WTC11 (cell line): ENCODE results near the gene CD82. TPM values are rescaled to one million over a fixed set of nuclear protein-coding genes. Genes with fewer than 3 reads are reported as not detected.

Source experiments
- ATAC-seq: fragments of 200-7000 bp; cut with Tn5 transposase; 2 replicates; pipeline ENCODE4 v1.10.0; 2021; ENCODE audit warnings: mild to moderate bottlenecking, moderate library complexity
- CTCF ChIA-PET: fragments of 300-600 bp; sonication (Branson Sonifier 250); formaldehyde crosslinking; loops from one replicate; lab custom pipeline; 2021; ENCODE audit warnings: antibody characterized with exemption; lab: Charles Lee
- POLR2A ChIA-PET: fragments of 350-600 bp; sonication (Branson Sonifier 250); formaldehyde crosslinking; loops from one replicate; lab custom pipeline; 2021; ENCODE audit warnings: antibody characterized with exemption; lab: Charles Lee
- DNase-seq: peaks from one replicate; pipeline ENCODE4 v3.0.0; 2021; ENCODE audit warnings: low spot score
- H3K27ac Mint-ChIP-seq: 2 replicates; pipeline ENCODE4 v1.8.0; 2021; ENCODE audit warnings: mixed read lengths
- H3K27me3 Mint-ChIP-seq: 2 replicates; pipeline ENCODE4 v1.8.0; 2021; ENCODE audit warnings: low read depth, mild to moderate bottlenecking, moderate library complexity, mixed read lengths
- H3K36me3 Mint-ChIP-seq: 2 replicates; pipeline ENCODE4 v1.8.0; 2021; ENCODE audit warnings: mixed read lengths
- H3K4me1 Mint-ChIP-seq: 2 replicates; pipeline ENCODE4 v1.8.0; 2022; ENCODE audit warnings: mixed read lengths
- H3K4me3 Mint-ChIP-seq: 2 replicates; pipeline ENCODE4 v1.8.0; 2021; ENCODE audit warnings: mild to moderate bottlenecking, moderate library complexity, mixed read lengths
- H3K9me3 Mint-ChIP-seq: 2 replicates; pipeline ENCODE4 v1.8.0; 2021; ENCODE audit warnings: mixed read lengths
- CBFB ChIP-seq: sonication (generic); formaldehyde crosslinking; IDR thresholded peaks from 2 replicates; pipeline ENCODE4 v1.8.1; 2022; ENCODE audit warnings: mild to moderate bottlenecking, low read depth, missing genetic modification reagents
- ELF4 ChIP-seq: sonication (generic); formaldehyde crosslinking; IDR thresholded peaks from 2 replicates; pipeline ENCODE4 v1.8.1; 2022; ENCODE audit warnings: low read depth, mild to moderate bottlenecking, moderate library complexity, missing genetic modification reagents
- FOXK1 ChIP-seq: sonication (generic); formaldehyde crosslinking; IDR thresholded peaks from 2 replicates; pipeline ENCODE4 v1.8.0; 2022; ENCODE audit warnings: mild to moderate bottlenecking, moderate library complexity, missing genetic modification reagents
- GRHL2 ChIP-seq: fragments of 250-450 bp; sonication (Bioruptor Pico); IDR thresholded peaks from 2 replicates; pipeline ENCODE4 v1.8.0; 2022; ENCODE audit warnings: mild to moderate bottlenecking, moderate library complexity; ENCODE audit not compliant: insufficient replicate concordance, severe bottlenecking
- HMGA2 ChIP-seq: fragments of 250-450 bp; sonication (Bioruptor Pico); IDR thresholded peaks from 2 replicates; pipeline ENCODE4 v1.4.0; 2021; ENCODE audit warnings: mild to moderate bottlenecking, moderate library complexity
- MXD4 ChIP-seq: fragments of 250-450 bp; sonication (Bioruptor Pico); IDR thresholded peaks from 2 replicates; pipeline ENCODE4 v1.8.0; 2021; ENCODE audit warnings: mild to moderate bottlenecking, moderate library complexity, borderline replicate concordance
- MYBL2 ChIP-seq: sonication (generic); formaldehyde crosslinking; IDR thresholded peaks from 2 replicates; pipeline ENCODE4 v1.8.1; 2023; ENCODE audit warnings: mild to moderate bottlenecking, moderate library complexity, missing genetic modification reagents
- NFYB ChIP-seq: sonication (generic); formaldehyde crosslinking; conservative IDR thresholded peaks from 2 replicates; pipeline ENCODE4 v1.8.0; 2022; ENCODE audit warnings: low read depth, missing genetic modification reagents
- NR1H2 ChIP-seq: sonication (generic); formaldehyde crosslinking; IDR thresholded peaks from 2 replicates; pipeline ENCODE4 v1.9.0; 2021; ENCODE audit warnings: mild to moderate bottlenecking, moderate library complexity, missing genetic modification reagents
- OVOL2 ChIP-seq: fragments of 250-450 bp; sonication (Bioruptor Pico); IDR thresholded peaks from 2 replicates; pipeline ENCODE4 v1.9.0; 2021; ENCODE audit warnings: mild to moderate bottlenecking, borderline replicate concordance
- RORB ChIP-seq: fragments of 250-450 bp; sonication (Bioruptor Pico); IDR thresholded peaks from 2 replicates; pipeline ENCODE4 v1.9.0; 2021; ENCODE audit warnings: mild to moderate bottlenecking
- TEAD1 ChIP-seq: sonication (generic); formaldehyde crosslinking; IDR thresholded peaks from 2 replicates; pipeline ENCODE4 v1.8.0; 2022; ENCODE audit warnings: mild to moderate bottlenecking, missing genetic modification reagents
- TP53 ChIP-seq: sonication (generic); formaldehyde crosslinking; IDR thresholded peaks from 2 replicates; pipeline ENCODE4 v1.8.1; 2023; ENCODE audit warnings: mild to moderate bottlenecking, missing genetic modification reagents
- ZNF138 ChIP-seq: sonication (generic); formaldehyde crosslinking; conservative IDR thresholded peaks from 2 replicates; pipeline ENCODE4 v1.8.1; 2022; ENCODE audit warnings: mild to moderate bottlenecking, moderate library complexity, missing genetic modification reagents
- ZNF263 ChIP-seq: sonication (generic); formaldehyde crosslinking; IDR thresholded peaks from 2 replicates; pipeline ENCODE4 v1.8.1; 2022; ENCODE audit warnings: low read depth, mild to moderate bottlenecking, moderate library complexity, missing genetic modification reagents
- total RNA-seq: library from RNA; stranded (reverse); gene quantifications from 3 replicates; pipeline ENCODE4 v1.2.3, GENCODE V29; 2021
- TF ChIP-seq, protein P1 (sequence below): sonication (generic); formaldehyde crosslinking; IDR thresholded peaks from 2 replicates; pipeline ENCODE4 v1.8.0; 2022; ENCODE audit warnings: missing genetic modification reagents
- TF ChIP-seq, protein P2 (sequence below): fragments of 250-450 bp; sonication (Bioruptor Pico); IDR thresholded peaks from 2 replicates; pipeline ENCODE4 v2.1.2; 2022; ENCODE audit warnings: mild to moderate bottlenecking, moderate library complexity
- TF ChIP-seq, protein P3 (sequence below): sonication (generic); formaldehyde crosslinking; IDR thresholded peaks from 2 replicates; pipeline ENCODE4 v1.8.1; 2023; ENCODE audit warnings: mild to moderate bottlenecking, missing genetic modification reagents, moderate library complexity
- TF ChIP-seq, protein P4 (sequence below): sonication (generic); formaldehyde crosslinking; conservative IDR thresholded peaks from 2 replicates; pipeline ENCODE4 v1.8.1; 2023; ENCODE audit warnings: mild to moderate bottlenecking, low read depth, missing genetic modification reagents, moderate library complexity

CD82 gene
- total RNA-seq, 1 experiment from 2014 or later = 15.5 TPM

DNA sequence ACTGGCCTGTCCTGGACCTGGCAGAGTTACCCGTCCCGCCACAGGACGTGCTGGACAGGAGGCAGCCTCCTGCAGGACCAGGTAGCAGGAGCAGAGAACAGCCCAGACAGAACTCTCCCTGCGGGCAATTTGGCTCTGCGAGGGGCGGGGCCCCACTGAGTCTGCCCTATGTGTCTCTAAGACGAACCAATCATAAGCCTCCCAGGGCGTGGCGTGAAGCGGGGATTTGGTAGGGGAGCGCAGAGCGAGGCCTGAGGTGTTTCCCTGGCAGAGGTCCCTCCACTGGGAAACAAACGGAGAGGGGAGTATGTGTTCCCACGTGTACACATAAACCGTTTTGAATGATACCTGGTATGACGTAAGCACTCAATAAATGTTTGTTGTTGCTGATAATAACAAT lies 7.4 kb downstream of the CD82 start:
- Mint-ChIP-seq H3K4me1 (peaks cover 26% of the 10 kb centered on the region), H3K9me3 (no peaks in the 10 kb centered on the region), H3K4me3 (no peak overlapping the region), H3K27ac (no peak overlapping the region), H3K27me3 (peaks cover 3% of the 10 kb centered on the region; the same call in 1 of the 2 replicates), H3K36me3 (no peaks in the 10 kb centered on the region)
- DNase-seq = peak; percentile 66
- ATAC-seq = peak; percentile 89
- TF ChIP-seq CBFB (CRISPR knock-in tag) = no peak
- TF ChIP-seq ZNF263 = no peak
- TF ChIP-seq, protein P1, sequence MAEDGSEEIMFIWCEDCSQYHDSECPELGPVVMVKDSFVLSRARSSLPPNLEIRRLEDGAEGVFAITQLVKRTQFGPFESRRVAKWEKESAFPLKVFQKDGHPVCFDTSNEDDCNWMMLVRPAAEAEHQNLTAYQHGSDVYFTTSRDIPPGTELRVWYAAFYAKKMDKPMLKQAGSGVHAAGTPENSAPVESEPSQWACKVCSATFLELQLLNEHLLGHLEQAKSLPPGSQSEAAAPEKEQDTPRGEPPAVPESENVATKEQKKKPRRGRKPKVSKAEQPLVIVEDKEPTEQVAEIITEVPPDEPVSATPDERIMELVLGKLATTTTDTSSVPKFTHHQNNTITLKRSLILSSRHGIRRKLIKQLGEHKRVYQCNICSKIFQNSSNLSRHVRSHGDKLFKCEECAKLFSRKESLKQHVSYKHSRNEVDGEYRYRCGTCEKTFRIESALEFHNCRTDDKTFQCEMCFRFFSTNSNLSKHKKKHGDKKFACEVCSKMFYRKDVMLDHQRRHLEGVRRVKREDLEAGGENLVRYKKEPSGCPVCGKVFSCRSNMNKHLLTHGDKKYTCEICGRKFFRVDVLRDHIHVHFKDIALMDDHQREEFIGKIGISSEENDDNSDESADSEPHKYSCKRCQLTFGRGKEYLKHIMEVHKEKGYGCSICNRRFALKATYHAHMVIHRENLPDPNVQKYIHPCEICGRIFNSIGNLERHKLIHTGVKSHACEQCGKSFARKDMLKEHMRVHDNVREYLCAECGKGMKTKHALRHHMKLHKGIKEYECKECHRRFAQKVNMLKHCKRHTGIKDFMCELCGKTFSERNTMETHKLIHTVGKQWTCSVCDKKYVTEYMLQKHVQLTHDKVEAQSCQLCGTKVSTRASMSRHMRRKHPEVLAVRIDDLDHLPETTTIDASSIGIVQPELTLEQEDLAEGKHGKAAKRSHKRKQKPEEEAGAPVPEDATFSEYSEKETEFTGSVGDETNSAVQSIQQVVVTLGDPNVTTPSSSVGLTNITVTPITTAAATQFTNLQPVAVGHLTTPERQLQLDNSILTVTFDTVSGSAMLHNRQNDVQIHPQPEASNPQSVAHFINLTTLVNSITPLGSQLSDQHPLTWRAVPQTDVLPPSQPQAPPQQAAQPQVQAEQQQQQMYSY (CRISPR knock-in tag) = no peak
- no peak for TF ChIP-seq ZNF138 (CRISPR knock-in tag)
- TF ChIP-seq, protein P2, sequence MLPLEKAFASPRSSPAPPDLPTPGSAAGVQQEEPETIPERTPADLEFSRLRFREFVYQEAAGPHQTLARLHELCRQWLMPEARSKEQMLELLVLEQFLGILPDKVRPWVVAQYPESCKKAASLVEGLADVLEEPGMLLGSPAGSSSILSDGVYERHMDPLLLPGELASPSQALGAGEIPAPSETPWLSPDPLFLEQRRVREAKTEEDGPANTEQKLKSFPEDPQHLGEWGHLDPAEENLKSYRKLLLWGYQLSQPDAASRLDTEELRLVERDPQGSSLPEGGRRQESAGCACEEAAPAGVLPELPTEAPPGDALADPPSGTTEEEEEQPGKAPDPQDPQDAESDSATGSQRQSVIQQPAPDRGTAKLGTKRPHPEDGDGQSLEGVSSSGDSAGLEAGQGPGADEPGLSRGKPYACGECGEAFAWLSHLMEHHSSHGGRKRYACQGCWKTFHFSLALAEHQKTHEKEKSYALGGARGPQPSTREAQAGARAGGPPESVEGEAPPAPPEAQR (CRISPR knock-in tag) = no peak
- no peak for TF ChIP-seq MXD4 (CRISPR knock-in tag)
- TF ChIP-seq, protein P3, sequence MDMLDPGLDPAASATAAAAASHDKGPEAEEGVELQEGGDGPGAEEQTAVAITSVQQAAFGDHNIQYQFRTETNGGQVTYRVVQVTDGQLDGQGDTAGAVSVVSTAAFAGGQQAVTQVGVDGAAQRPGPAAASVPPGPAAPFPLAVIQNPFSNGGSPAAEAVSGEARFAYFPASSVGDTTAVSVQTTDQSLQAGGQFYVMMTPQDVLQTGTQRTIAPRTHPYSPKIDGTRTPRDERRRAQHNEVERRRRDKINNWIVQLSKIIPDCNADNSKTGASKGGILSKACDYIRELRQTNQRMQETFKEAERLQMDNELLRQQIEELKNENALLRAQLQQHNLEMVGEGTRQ = no peak
- TF ChIP-seq ELF4 = no peak
- TF ChIP-seq MYBL2 (CRISPR knock-in tag) = no peak
- ChIA-PET CTCF (interaction anchor here (3.4 kb wide), 1 partner anchor 44 kb away, joined by 16 read pairs; no protein-coding TSS in a partner anchor), POLR2A (no interaction called here)

DNA sequence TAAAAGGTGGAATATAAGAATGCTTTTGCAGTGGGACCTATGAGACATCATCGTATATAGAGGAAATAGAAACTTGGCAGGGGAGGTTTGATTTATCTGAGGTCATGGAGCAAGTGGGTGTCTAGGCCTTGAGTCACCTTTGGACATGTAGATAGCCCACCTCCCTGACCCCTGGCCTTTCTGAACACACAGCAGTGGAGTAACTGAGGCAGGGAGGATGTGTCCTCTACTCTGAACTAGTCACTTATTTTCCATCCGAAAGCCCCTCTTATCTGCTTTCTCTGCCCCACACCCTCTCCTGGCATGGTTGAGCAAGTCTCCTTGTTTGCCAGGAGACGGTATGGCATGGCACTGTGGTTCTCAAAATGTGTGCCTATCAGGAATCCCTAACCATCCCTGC lies 7.9 kb downstream of the CD82 start:
- POLR2A ChIA-PET = no interaction called here
- no peak for ATAC-seq
- Mint-ChIP-seq H3K9me3 (no peaks in the 10 kb centered on the region), H3K4me3 (no peak overlapping the region), H3K27ac (no peak overlapping the region), H3K36me3 (no peaks in the 10 kb centered on the region), H3K4me1 (peaks cover 26% of the 10 kb centered on the region), H3K27me3 (no peaks in the 10 kb centered on the region; the same call in 1 of the 2 replicates)
- TF ChIP-seq GRHL2 (CRISPR knock-in tag) = no peak
- no peak for TF ChIP-seq FOXK1
- no peak for TF ChIP-seq NFYB
- TF ChIP-seq RORB = no peak
- no peak for TF ChIP-seq NR1H2 (CRISPR knock-in tag)
- TF ChIP-seq MYBL2 (CRISPR knock-in tag) = no peak
- CTCF ChIA-PET = no interaction called here
- DNase-seq = no peak

DNA sequence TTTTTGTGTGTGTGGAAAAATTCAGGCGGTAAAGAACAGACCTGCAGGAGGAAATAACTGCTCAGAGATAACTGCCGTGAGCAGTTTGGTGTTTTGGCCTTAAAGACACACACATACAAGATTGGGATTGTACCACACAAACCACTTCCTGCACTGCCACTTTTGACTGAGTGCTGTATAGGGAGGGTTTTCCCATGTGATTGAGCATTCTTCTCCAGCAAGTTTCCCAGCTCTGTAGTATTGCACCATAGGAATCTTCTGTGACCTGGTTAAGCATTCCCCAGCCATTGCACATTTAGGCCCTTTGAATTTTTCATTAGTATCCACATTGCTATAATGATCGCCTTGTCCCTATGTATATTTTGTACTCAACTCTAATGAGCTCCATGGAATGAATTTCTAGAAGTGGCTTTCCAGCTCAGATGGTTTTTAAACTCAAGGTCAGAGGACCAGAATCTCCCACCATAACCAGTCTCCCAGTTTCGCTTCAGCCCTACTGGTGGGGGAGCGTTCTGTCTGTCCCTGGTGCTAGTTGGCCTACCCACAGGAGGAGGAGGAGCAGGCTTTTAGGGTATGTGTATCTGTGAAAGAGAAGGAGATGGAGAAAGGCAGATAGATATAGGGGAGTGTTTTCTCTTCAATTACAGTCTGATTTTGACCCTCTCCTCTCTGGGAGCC lies 9.3 kb downstream of the CD82 start:
- H3K36me3 Mint-ChIP-seq = no peaks in the 10 kb centered on the region
- POLR2A ChIA-PET = no interaction called here
- CTCF ChIA-PET = interaction anchor here (0.5 to 1.0 kb wide), 2 partner anchors 10 to 82 kb away, joined by 3 read pairs; no protein-coding TSS in a partner anchor
- no peak for DNase-seq
- no peaks in the 10 kb centered on the region; the same call in 1 of the 2 replicates for H3K27me3 Mint-ChIP-seq
- H3K4me3 Mint-ChIP-seq = no peak overlapping the region
- ATAC-seq = no peak
- no peak overlapping the region for H3K27ac Mint-ChIP-seq
- no peaks in the 10 kb centered on the region for H3K9me3 Mint-ChIP-seq
- TF ChIP-seq OVOL2 (CRISPR knock-in tag) = no peak
- TF ChIP-seq TP53 (CRISPR knock-in tag) = no peak
- no peak for TF ChIP-seq HMGA2 (CRISPR knock-in tag)
- TF ChIP-seq, protein P2 (CRISPR knock-in tag) = no peak
- TF ChIP-seq, protein P4, sequence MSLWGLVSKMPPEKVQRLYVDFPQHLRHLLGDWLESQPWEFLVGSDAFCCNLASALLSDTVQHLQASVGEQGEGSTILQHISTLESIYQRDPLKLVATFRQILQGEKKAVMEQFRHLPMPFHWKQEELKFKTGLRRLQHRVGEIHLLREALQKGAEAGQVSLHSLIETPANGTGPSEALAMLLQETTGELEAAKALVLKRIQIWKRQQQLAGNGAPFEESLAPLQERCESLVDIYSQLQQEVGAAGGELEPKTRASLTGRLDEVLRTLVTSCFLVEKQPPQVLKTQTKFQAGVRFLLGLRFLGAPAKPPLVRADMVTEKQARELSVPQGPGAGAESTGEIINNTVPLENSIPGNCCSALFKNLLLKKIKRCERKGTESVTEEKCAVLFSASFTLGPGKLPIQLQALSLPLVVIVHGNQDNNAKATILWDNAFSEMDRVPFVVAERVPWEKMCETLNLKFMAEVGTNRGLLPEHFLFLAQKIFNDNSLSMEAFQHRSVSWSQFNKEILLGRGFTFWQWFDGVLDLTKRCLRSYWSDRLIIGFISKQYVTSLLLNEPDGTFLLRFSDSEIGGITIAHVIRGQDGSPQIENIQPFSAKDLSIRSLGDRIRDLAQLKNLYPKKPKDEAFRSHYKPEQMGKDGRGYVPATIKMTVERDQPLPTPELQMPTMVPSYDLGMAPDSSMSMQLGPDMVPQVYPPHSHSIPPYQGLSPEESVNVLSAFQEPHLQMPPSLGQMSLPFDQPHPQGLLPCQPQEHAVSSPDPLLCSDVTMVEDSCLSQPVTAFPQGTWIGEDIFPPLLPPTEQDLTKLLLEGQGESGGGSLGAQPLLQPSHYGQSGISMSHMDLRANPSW (CRISPR knock-in tag) = no peak
- TF ChIP-seq TEAD1 = no peak
- H3K4me1 Mint-ChIP-seq = peaks cover 24% of the 10 kb centered on the region
